Thymus (tissue), 14 donors: ENCODE data around the gene NUP42. TPM values are rescaled to one million over a fixed set of nuclear protein-coding genes. Genes with fewer than 3 reads are reported as not detected.

Experiments
- DNase-seq, 9 donors: peaks; one replicate each; pipeline ENCODE4 v3.0.0-alpha.2; 2013; ENCODE audit warnings: low spot score in 9 of 9, low read depth in 6 of 9, missing footprints in 1 of 9
- H3K27ac ChIP-seq, 2 donors: one replicate each; pipeline ENCODE4 v1.5.1; 2013; ENCODE audit warnings: control low read depth in 1 of 2, low read depth in 1 of 2, low read length in 1 of 2, mild to moderate bottlenecking in 1 of 2, moderate library complexity in 1 of 2
- H3K27me3 ChIP-seq, 2 donors: one replicate each; pipeline ENCODE4 v1.5.1; 2013; ENCODE audit warnings: low read length in 1 of 2; ENCODE audit not compliant: control insufficient read depth in 2 of 2, insufficient read depth in 1 of 2
- H3K36me3 ChIP-seq, 2 donors: one replicate each; pipeline ENCODE4 v1.5.1; 2013; ENCODE audit warnings: low read length in 1 of 2, mild to moderate bottlenecking in 1 of 2, moderate library complexity in 1 of 2; ENCODE audit not compliant: control insufficient read depth in 2 of 2, insufficient read depth in 2 of 2
- H3K4me1 ChIP-seq, 2 donors: one replicate each; pipeline ENCODE4 v1.5.1; 2013; ENCODE audit warnings: low read length in 2 of 2; ENCODE audit not compliant: control insufficient read depth in 2 of 2, insufficient read depth in 2 of 2
- H3K4me3 ChIP-seq, 2 donors: one replicate each; pipeline ENCODE4 v1.5.1; 2013; ENCODE audit warnings: low read length in 2 of 2, control low read depth in 1 of 2, mild to moderate bottlenecking in 1 of 2
- H3K9me3 ChIP-seq, 2 donors: one replicate each; pipeline ENCODE4 v1.5.1; 2013; ENCODE audit warnings: low read length in 1 of 2, mild to moderate bottlenecking in 1 of 2; ENCODE audit not compliant: control insufficient read depth in 2 of 2, insufficient read depth in 1 of 2
- WGBS: extraction: QIAGEN DNeasy Blood & Tissue Kit; methylation state at CpG from one replicate; pipeline ENCODE4 v1.1.7; 2013; 5-methylcytosine and 5-hydroxymethylcytosine counted together
- long read RNA-seq, 10 donors: transcript quantifications; one replicate each; lab custom pipeline, GENCODE V29; 2026
- polyA plus RNA-seq: library from polyadenylated mRNA; stranded (reverse); fragments of 200-250 nt; gene quantifications from one replicate; pipeline ENCODE4 v1.2.3, GENCODE V29; 2013
- total RNA-seq: library from RNA; stranded (reverse); fragments of 120-200 nt; gene quantifications from one replicate; pipeline ENCODE4 v1.2.4, GENCODE V29; 2013
- donor health status: healthy.

NUP42 gene, protein sequence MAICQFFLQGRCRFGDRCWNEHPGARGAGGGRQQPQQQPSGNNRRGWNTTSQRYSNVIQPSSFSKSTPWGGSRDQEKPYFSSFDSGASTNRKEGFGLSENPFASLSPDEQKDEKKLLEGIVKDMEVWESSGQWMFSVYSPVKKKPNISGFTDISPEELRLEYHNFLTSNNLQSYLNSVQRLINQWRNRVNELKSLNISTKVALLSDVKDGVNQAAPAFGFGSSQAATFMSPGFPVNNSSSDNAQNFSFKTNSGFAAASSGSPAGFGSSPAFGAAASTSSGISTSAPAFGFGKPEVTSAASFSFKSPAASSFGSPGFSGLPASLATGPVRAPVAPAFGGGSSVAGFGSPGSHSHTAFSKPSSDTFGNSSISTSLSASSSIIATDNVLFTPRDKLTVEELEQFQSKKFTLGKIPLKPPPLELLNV
- total RNA-seq (52.0 TPM), polyA plus RNA-seq (53.8 TPM)
- long read RNA-seq, donor 1, result 0 reads
- long read RNA-seq, donor 2, result 0 reads
- long read RNA-seq, donor 3, transcript NUPL2-201 (7 exons, 1,795 nt), result major isoform, 20 of 35 reads
- long read RNA-seq, donor 3, partial matches to known transcripts, result 8 of 35 reads
- long read RNA-seq, donor 3, other reads (novel, unspliced or antisense), result 0 of 35 reads
- long read RNA-seq, donor 4, transcript NUPL2-201 (7 exons, 1,795 nt), result major isoform, 9 of 18 reads
- long read RNA-seq, donor 4, partial matches to known transcripts, result 7 of 18 reads
- long read RNA-seq, donor 4, other reads (novel, unspliced or antisense), result 0 of 18 reads
- long read RNA-seq, donor 5, transcript NUPL2-201 (7 exons, 1,795 nt), result major isoform, 21 of 36 reads
- long read RNA-seq, donor 5, transcript NUPL2-211 (3 exons, 739 nt), result minor isoform, 6 of 36 reads
- long read RNA-seq, donor 5, partial matches to known transcripts, result 6 of 36 reads
- long read RNA-seq, donor 5, other reads (novel, unspliced or antisense), result 0 of 36 reads
- long read RNA-seq, donor 6, transcript NUPL2-201 (7 exons, 1,795 nt), result major isoform, 9 of 14 reads
- long read RNA-seq, donor 6, partial matches to known transcripts, result 0 of 14 reads
- long read RNA-seq, donor 6, other reads (novel, unspliced or antisense), result 0 of 14 reads
- long read RNA-seq, donor 7, transcript NUPL2-201 (7 exons, 1,795 nt), result major isoform, 7 of 19 reads
- long read RNA-seq, donor 7, partial matches to known transcripts, result 7 of 19 reads
- long read RNA-seq, donor 7, other reads (novel, unspliced or antisense), result 0 of 19 reads
- long read RNA-seq, donor 8, partial matches to known transcripts, result 0 of 5 reads
- long read RNA-seq, donor 8, other reads (novel, unspliced or antisense), result 0 of 5 reads
- long read RNA-seq, donor 9, transcript NUPL2-201 (7 exons, 1,795 nt), result major isoform, 5 of 15 reads
- long read RNA-seq, donor 9, partial matches to known transcripts, result 7 of 15 reads
- long read RNA-seq, donor 9, other reads (novel, unspliced or antisense), result 0 of 15 reads
- long read RNA-seq, donor 10, transcript NUPL2-201 (7 exons, 1,795 nt), result major isoform, 6 of 12 reads
- long read RNA-seq, donor 10, partial matches to known transcripts, result 0 of 12 reads
- long read RNA-seq, donor 10, other reads (novel, unspliced or antisense), result 0 of 12 reads

- peak within 1 kb of the TSS; percentile 88 to 97 for H3K27ac ChIP-seq
- peaks cover 7 to 15% of the 10 kb centered on the region in 2 donors for H3K4me1 ChIP-seq
- under 1% methylated on average over 63 of the region's 63 CpGs for WGBS
- peaks cover 0 to under 1% of the 10 kb centered on the region in 2 donors for H3K36me3 ChIP-seq
- peak; percentile 92 to 97 (median 94) for DNase-seq
- H3K27me3 ChIP-seq, result no peaks in the 10 kb centered on the region
- H3K9me3 ChIP-seq, result peaks cover 0 to 1% of the 10 kb centered on the region in 2 donors
- H3K4me3 ChIP-seq, result peak within 1 kb of the TSS; percentile 70 to 92
Observed at GRCh38 chr7:23181684-23182553, at the start of gene NUP42. TSS of gene NUP42 (plus strand) at chr7:23182048. CDS start at chr7:23182086, 38 bp downstream.

DNA sequence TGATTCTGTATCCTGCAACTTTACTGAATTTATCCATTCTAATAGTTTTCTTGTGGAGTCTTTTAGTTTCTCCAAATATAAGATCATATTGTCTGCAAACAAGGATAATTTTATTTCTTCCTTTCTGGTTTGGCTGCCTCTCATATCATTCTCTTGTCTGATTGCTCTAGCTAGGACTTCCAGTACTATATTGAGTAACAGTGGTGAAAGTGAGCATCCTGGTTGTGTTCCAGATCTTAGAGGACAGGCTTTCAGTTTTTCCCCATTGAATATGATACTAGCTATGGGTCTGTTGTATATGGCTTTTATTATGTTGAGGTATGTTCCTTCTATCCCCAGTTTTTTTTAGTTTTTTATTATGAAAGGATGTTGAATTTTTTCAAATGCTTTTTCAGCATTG, 48.1 kb upstream of the NUP42 start:
- no peaks in the 10 kb centered on the region for H3K9me3 ChIP-seq
- no peak overlapping the region for H3K4me3 ChIP-seq
- no peaks in the 10 kb centered on the region for H3K27me3 ChIP-seq
- no peak overlapping the region for H3K27ac ChIP-seq
- H3K36me3 ChIP-seq, result peaks cover 6 to 7% of the 10 kb centered on the region in 2 donors
- H3K4me1 ChIP-seq, result no peaks in the 10 kb centered on the region
- no peak for DNase-seq

GRCh38 chr7:23135755-23136154, 46.1 kb upstream of the NUP42 start:
- Histone ChIP-seq H3K4me3 (no peak overlapping the region), H3K27me3 (no peaks in the 10 kb centered on the region), H3K9me3 (no peaks in the 10 kb centered on the region), H3K36me3 (no peaks in the 10 kb centered on the region), H3K4me1 (no peaks in the 10 kb centered on the region), H3K27ac (no peak overlapping the region)
- 91% methylated on average over 1 of the region's 1 CpG for WGBS
- no peak for DNase-seq

DNA sequence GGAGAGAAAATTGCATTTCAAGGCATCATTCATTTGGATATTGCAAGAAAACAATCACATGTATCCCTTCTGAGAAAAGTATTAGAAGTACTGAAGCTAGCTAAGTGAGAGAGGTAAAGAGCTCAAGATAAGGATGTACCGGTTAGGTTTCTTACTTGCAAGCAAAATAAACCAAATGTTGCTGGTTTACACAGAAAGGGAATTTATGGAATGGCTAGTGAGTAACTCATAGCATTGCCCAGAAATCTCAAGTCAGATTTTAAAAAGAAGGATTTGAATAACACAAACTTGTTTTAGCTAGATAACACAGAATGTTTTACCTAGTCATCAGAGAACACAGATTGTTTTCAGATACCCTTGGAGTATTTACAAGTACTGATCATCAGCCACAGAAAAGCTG, 45.6 kb upstream of the NUP42 start:
- H3K36me3 ChIP-seq, result peaks cover under 1 to 3% of the 10 kb centered on the region in 2 donors
- no peaks in the 10 kb centered on the region for H3K27me3 ChIP-seq
- no peak overlapping the region for H3K4me3 ChIP-seq
- no peak for DNase-seq
- H3K9me3 ChIP-seq, result no peaks in the 10 kb centered on the region
- no peak overlapping the region for H3K27ac ChIP-seq
- 100% methylated on average over 1 of the region's 1 CpG for WGBS
- no peaks in the 10 kb centered on the region for H3K4me1 ChIP-seq

GRCh38 chr7:23157679-23158078, 24.2 kb upstream of the NUP42 start:
- H3K27me3 ChIP-seq, result no peaks in the 10 kb centered on the region
- H3K9me3 ChIP-seq, result no peaks in the 10 kb centered on the region
- no peaks in the 10 kb centered on the region for H3K4me1 ChIP-seq
- no peak overlapping the region for H3K27ac ChIP-seq
- WGBS, result 87% methylated on average over 6 of the region's 6 CpGs
- H3K36me3 ChIP-seq, result peaks cover 0 to 16% of the 10 kb centered on the region in 2 donors
- no peak for DNase-seq
- H3K4me3 ChIP-seq, result no peak overlapping the region

- DNase-seq, result no peak
- Histone ChIP-seq H3K36me3 (peaks cover 0 to 10% of the 10 kb centered on the region in 2 donors), H3K27me3 (no peaks in the 10 kb centered on the region), H3K9me3 (no peaks in the 10 kb centered on the region), H3K4me1 (no peaks in the 10 kb centered on the region), H3K4me3 (no peak overlapping the region), H3K27ac (no peak overlapping the region)
- 98% methylated on average over 2 of the region's 2 CpGs for WGBS
Observed at GRCh38 chr7:23158546-23158945, 23.3 kb upstream of the NUP42 start.

- H3K27ac ChIP-seq, result no peak overlapping the region
- no peaks in the 10 kb centered on the region for H3K9me3 ChIP-seq
- no peaks in the 10 kb centered on the region for H3K27me3 ChIP-seq
- H3K36me3 ChIP-seq, result peaks cover 0 to 3% of the 10 kb centered on the region in 2 donors
- WGBS, result 98% methylated on average over 1 of the region's 1 CpG
- H3K4me1 ChIP-seq, result no peaks in the 10 kb centered on the region
- H3K4me3 ChIP-seq, result no peak overlapping the region
- DNase-seq, result no peak
Observed at GRCh38 chr7:23161482-23161881, 20.4 kb upstream of the NUP42 start.

GRCh38 chr7:23164846-23165245, 17.0 kb upstream of the NUP42 start:
- no peaks in the 10 kb centered on the region for H3K27me3 ChIP-seq
- no peak overlapping the region for H3K4me3 ChIP-seq
- no peaks in the 10 kb centered on the region for H3K36me3 ChIP-seq
- no peak for DNase-seq
- no peak overlapping the region for H3K27ac ChIP-seq
- H3K9me3 ChIP-seq, result no peaks in the 10 kb centered on the region
- 97% methylated on average over 3 of the region's 3 CpGs for WGBS
- no peaks in the 10 kb centered on the region for H3K4me1 ChIP-seq
